HCT116 (cell line): ENCODE measurements around the gene MPEG1. TPM values are rescaled to one million over a fixed set of nuclear protein-coding genes. Genes with fewer than 3 reads are reported as not detected.

ENCODE experiments used
- ATAC-seq: fragments of 200-7000 bp; cut with Tn5 transposase; 2 replicates; pipeline ENCODE4 v1.9.1; 2020; ENCODE audit warnings: mild to moderate bottlenecking, moderate library complexity
- BruUV-seq: library from RNA; stranded (reverse); fragments of 400-500 nt; replicated peaks from 2 replicates; lab custom pipeline; 2021; lab: Mats Ljungman, UMichigan
- CTCF ChIA-PET: fragments of 300-600 bp; sonication (Branson Sonifier 250); formaldehyde crosslinking; loops from one replicate; lab custom pipeline; 2021; ENCODE audit warnings: antibody characterized with exemption; lab: Charles Lee
- POLR2A ChIA-PET: fragments of 300-600, 350-600 bp; sonication (Branson Sonifier 250); formaldehyde crosslinking; loops from one replicate; lab custom pipeline; 2021; ENCODE audit warnings: antibody characterized with exemption; lab: Charles Lee
- RAD21 ChIA-PET, 2 experiments: fragments of 300-600 bp; sonication (Branson Sonifier 250); formaldehyde crosslinking; loops; one replicate each; lab custom pipeline; 2023; ENCODE audit warnings: low total read pairs in 2 of 2; ENCODE audit not compliant: uncharacterized antibody in 2 of 2, unreplicated experiment in 2 of 2, low non-redundant PET in 1 of 2; lab: Charles Lee
- DNase-seq: peaks from one replicate; pipeline ENCODE4 v3.0.0-alpha.2; 2010; ENCODE audit warnings: low read depth, low spot score
- H2AFZ ChIP-seq: fragments of 200-600 bp; shearing (Covaris generic), sonication (generic); 2 replicates; pipeline ENCODE4 v1.6.1; 2017; ENCODE audit warnings: low read depth, mixed run types, mixed read lengths, antibody characterized with exemption, low read length; ENCODE audit not compliant: poor library complexity, severe bottlenecking
- H3K27ac ChIP-seq: 2 replicates; pipeline ENCODE4 v1.5.1; 2012; ENCODE audit warnings: low read depth, low read length
- H3K27me3 ChIP-seq: fragments of 200-600 bp; sonication (generic); 2 replicates; pipeline ENCODE4 v1.6.1; 2016; ENCODE audit warnings: mixed run types, low read length, mixed read lengths; ENCODE audit not compliant: insufficient read depth
- H3K36me3 ChIP-seq, 2 experiments: fragments of 200-500 bp in 1 of 2; fragments of 200-600 bp in 1 of 2; sonication (Bioruptor generic) in 1 of 2; sonication (generic) in 1 of 2; 2 replicates each; pipeline versions ENCODE4 v1.5.1 to v1.6.1; 2014 to 2016; ENCODE audit warnings: low read length in 2 of 2, inconsistent platforms in 1 of 2, mixed read lengths in 1 of 2, mixed run types in 1 of 2; ENCODE audit not compliant: insufficient read depth in 2 of 2, control insufficient read depth in 1 of 2
- H3K4me1 ChIP-seq, 2 experiments: fragments of 200-600 bp in 1 of 2; sonication (generic) in 1 of 2; 2 replicates each; pipeline versions ENCODE4 v1.5.1 to v1.6.1; 2012 to 2017; ENCODE audit warnings: low read length in 2 of 2, inconsistent platforms in 1 of 2, mild to moderate bottlenecking in 1 of 2, mixed read lengths in 1 of 2, mixed run types in 1 of 2, moderate library complexity in 1 of 2; ENCODE audit not compliant: insufficient read depth in 2 of 2, control insufficient read depth in 1 of 2
- H3K4me2 ChIP-seq: fragments of 200-600 bp; sonication (generic); 2 replicates; pipeline ENCODE4 v1.6.1; 2017; ENCODE audit warnings: mixed run types, low read length, mixed read lengths
- H3K4me3 ChIP-seq, 2 experiments: fragments of 200-600 bp in 1 of 2; sonication (generic) in 1 of 2; replicated peaks in 1 of 2; 2 replicates each; pipeline ENCODE4 v1.5.1; 2011 to 2016; ENCODE audit warnings: low read length in 2 of 2, control low read depth in 1 of 2, low read depth in 1 of 2, mild to moderate bottlenecking in 1 of 2, mixed read lengths in 1 of 2, mixed run types in 1 of 2
- H3K79me2 ChIP-seq: fragments of 200-600 bp; sonication (generic); 2 replicates; pipeline ENCODE4 v1.6.1; 2017; ENCODE audit warnings: mild to moderate bottlenecking, mixed run types, low read length, moderate library complexity, mixed read lengths; ENCODE audit not compliant: insufficient read depth
- H3K9ac ChIP-seq: fragments of 200-600 bp; sonication (generic); 2 replicates; pipeline ENCODE4 v1.6.1; 2016; ENCODE audit warnings: low read length, mixed read lengths
- H3K9me2 ChIP-seq: fragments of 200-600 bp; sonication (generic), shearing (Covaris generic); 2 replicates; pipeline ENCODE4 v1.6.1; 2017; ENCODE audit warnings: mixed run types, mild to moderate bottlenecking, moderate library complexity; ENCODE audit not compliant: insufficient read depth
- H3K9me3 ChIP-seq, 2 experiments: fragments of 200-500 bp in 1 of 2; fragments of 200-600 bp in 1 of 2; sonication (Bioruptor generic) in 1 of 2; sonication (generic) in 1 of 2; 2 replicates each; pipeline ENCODE4 v1.6.1; 2014 to 2017; ENCODE audit warnings: low read length in 2 of 2, mixed read lengths in 2 of 2, inconsistent platforms in 1 of 2, low read depth in 1 of 2, mild to moderate bottlenecking in 1 of 2, mixed run types in 1 of 2, moderate library complexity in 1 of 2; ENCODE audit not compliant: control insufficient read depth in 1 of 2, insufficient read depth in 1 of 2
- H4K20me1 ChIP-seq: fragments of 200-600 bp; sonication (generic), shearing (Covaris generic); 2 replicates; pipeline ENCODE4 v1.6.1; 2017; ENCODE audit warnings: mixed run types, mild to moderate bottlenecking, moderate library complexity; ENCODE audit not compliant: insufficient read depth
- ATF3 ChIP-seq: IDR thresholded peaks from 2 replicates; pipeline ENCODE4 v1.6.1; 2012
- CEBPB ChIP-seq: IDR thresholded peaks from 2 replicates; pipeline ENCODE4 v1.6.1; 2012; ENCODE audit warnings: low read depth
- CTCF ChIP-seq, 3 experiments: fragments of 200-600 bp in 1 of 3; sonication (generic) in 1 of 3; IDR thresholded peaks in 2 of 3; conservative IDR thresholded peaks in 1 of 3; 2 replicates each; pipeline ENCODE4 v1.5.1; 2012 to 2017; ENCODE audit warnings: low read depth in 2 of 3, low read length in 2 of 3, antibody characterized with exemption in 1 of 3, borderline replicate concordance in 1 of 3, control low read depth in 1 of 3, mild to moderate bottlenecking in 1 of 3, mixed read lengths in 1 of 3, mixed run types in 1 of 3, moderate library complexity in 1 of 3; ENCODE audit not compliant: insufficient read depth in 1 of 3
- EGR1 ChIP-seq: IDR thresholded peaks from 2 replicates; pipeline ENCODE4 v1.6.1; 2012; ENCODE audit warnings: low read depth
- EZH2 ChIP-seq: fragments of 200-600 bp; sonication (generic); IDR thresholded peaks from 2 replicates; pipeline ENCODE4 v1.6.1; 2017; ENCODE audit warnings: antibody characterized with exemption, mixed run types
- EZH2phosphoT487 ChIP-seq: fragments of 200-600 bp; IDR thresholded peaks from 2 replicates; pipeline ENCODE4 v1.6.1; 2018; ENCODE audit warnings: antibody characterized with exemption, borderline replicate concordance
- SRF ChIP-seq: IDR thresholded peaks from 2 replicates; pipeline ENCODE4 v1.6.1; 2012; ENCODE audit warnings: low read depth
- TCF7L2 ChIP-seq: IDR thresholded peaks from 2 replicates; pipeline ENCODE4 v1.7.0; 2011; ENCODE audit warnings: borderline replicate concordance, inconsistent platforms; ENCODE audit not compliant: insufficient read depth, insufficient read length; ENCODE audit errors: extremely low read depth
- YY1 ChIP-seq: IDR thresholded peaks from 2 replicates; pipeline ENCODE4 v1.6.1; 2011; ENCODE audit warnings: low read length, low read depth, moderate library complexity, mild to moderate bottlenecking; ENCODE audit not compliant: insufficient replicate concordance; ENCODE audit errors: extremely low read depth
- ZNF274 ChIP-seq: fragments of 200-500 bp; sonication (Bioruptor generic); IDR thresholded peaks from 2 replicates; pipeline ENCODE4 v1.6.1; 2014; ENCODE audit warnings: mild to moderate bottlenecking, low read depth, low read length, inconsistent platforms
- intact Hi-C: fragments of 100-400 bp; cut with micrococcal nuclease; formaldehyde crosslinking; loops from 2 replicates; pipeline ENCODE4 v1.10.0; 2022
- total RNA-seq: library from RNA; stranded (reverse); gene quantifications from one replicate; pipeline ENCODE4 v1.2.1, GENCODE V29; 2021; ENCODE audit not compliant: unreplicated experiment

MPEG1 gene
- total RNA-seq, 1 experiment from 2014 or later = 0.07 TPM

DNA sequence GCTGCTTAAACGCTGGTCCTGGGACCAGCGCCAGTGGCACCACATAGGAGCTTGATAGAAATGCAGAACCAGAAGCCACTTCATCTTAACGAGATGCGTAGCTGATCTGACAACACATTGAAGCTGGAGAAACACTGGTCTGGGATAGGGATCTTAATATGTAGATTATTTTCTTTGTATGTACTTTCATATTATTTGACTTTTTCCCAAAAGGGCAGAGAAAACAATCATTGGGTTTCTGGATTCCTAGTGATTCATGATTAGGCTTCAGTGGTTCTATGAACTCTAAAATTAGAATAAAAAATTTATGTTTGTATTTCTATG is 12.3 kb downstream of the MPEG1 start:
- ATAC-seq = no peak
- no peak for TF ChIP-seq TCF7L2
- no peak for TF ChIP-seq YY1
- no peak for TF ChIP-seq CEBPB
- no peak for TF ChIP-seq EZH2phosphoT487
- no peak for TF ChIP-seq CTCF (IDR thresholded peaks at IDR 0.05 in 2 of 3, conservative IDR thresholded peaks at IDR 0.05 in 1 of 3; ENCODE audit: borderline replicate concordance in 1 of 3, insufficient read depth in 1 of 3, low read depth in 2 of 3, low read length in 2 of 3)
- TF ChIP-seq ZNF274 = no peak
- TF ChIP-seq EZH2 = no peak
- no peak for TF ChIP-seq ATF3
- TF ChIP-seq SRF = no peak
- no peak for TF ChIP-seq EGR1
- ChIA-PET RAD21 (no interaction called here), POLR2A (no interaction called here), CTCF (interaction anchor here (3.5 kb wide), 1 partner anchor 15 kb away, joined by 18 read pairs; no protein-coding TSS in a partner anchor)
- Histone ChIP-seq H4K20me1 (no peaks in the 10 kb centered on the region), H3K4me2 (no peak overlapping the region), H3K27me3 (no peaks in the 10 kb centered on the region), H3K4me1 (no peaks in the 10 kb centered on the region; a peak in 1 of 4 replicates), H3K79me2 (no peaks in the 10 kb centered on the region), H3K9me2 (no peaks in the 10 kb centered on the region), H3K36me3 (0 out of 4 replicates have a peak, but pooled peaks cover 2 to 3% of the 10 kb centered on the region in 2 experiments), H3K9ac (no peak overlapping the region), H2AFZ (no peak overlapping the region), H3K27ac (no peak overlapping the region), H3K4me3 (no peak overlapping the region), H3K9me3 (no peaks in the 10 kb centered on the region)
- intact Hi-C loops = no loop called here
- DNase-seq = no peak
- no TSS peak for BruUV-seq
